ENCODE data around the gene PLCH1. TPM values are rescaled to one million over a fixed set of nuclear protein-coding genes. Genes with fewer than 3 reads are reported as not detected.

Gene PLCH1
- total RNA-seq, 2 experiments from 2014 or later: 0.03 to 0.20 TPM

- Histone ChIP-seq H3K4me1 (ENCODE audit: insufficient read depth, low read length) (no peaks in the 10 kb centered on the region), H3K9me3 (ENCODE audit: control insufficient read depth in 1 of 2, insufficient read depth in 1 of 2, low read length in 2 of 2) (no peaks in the 10 kb centered on the region), H3K36me3 (ENCODE audit: insufficient read depth, low read length) (no peaks in the 10 kb centered on the region), H3K27ac (ENCODE audit: low read depth in 1 of 2, low read length in 2 of 2) (no peak overlapping the region), H3K27me3 (ENCODE audit: control insufficient read depth in 1 of 2, insufficient read depth in 2 of 2, low read length in 2 of 2) (peaks cover 0 to 2% of the 10 kb centered on the region in 2 experiments), H3K4me3 (ENCODE audit: low read length) (no peak overlapping the region)
- no peaks in the 10 kb centered on the region for H3K4me1 Mint-ChIP-seq (ENCODE audit: low read depth)
- ATAC-seq (ENCODE audit: poor library complexity): no peak
- no peak overlapping the region for H3K27ac Mint-ChIP-seq
- DNase-seq: no peak
- CTCF ChIA-PET: no interaction called here
- POLR2A ChIA-PET: no interaction called here
- TF ChIP-seq CTCF (IDR thresholded peaks at IDR 0.05): no peak
- H3K9me3 Mint-ChIP-seq: no peaks in the 10 kb centered on the region
- no peaks in the 10 kb centered on the region for H3K36me3 Mint-ChIP-seq (ENCODE audit: low read depth)
- H3K27me3 Mint-ChIP-seq: no peaks in the 10 kb centered on the region
- H3K4me3 Mint-ChIP-seq: no peak overlapping the region
- intact Hi-C loops (cut with DNase I, micrococcal nuclease): no loop called here
Measured at GRCh38 chr3:155594526-155595187, 150.2 kb downstream of the PLCH1 start.

- POLR2A ChIA-PET: no interaction called here
Measured at GRCh38 chr3:155587581-155587980, 157.3 kb downstream of the PLCH1 start.

GRCh38 chr3:155585384-155585783 lies 159.5 kb downstream of the PLCH1 start:
- no peak overlapping the region for H3K4me3 ChIP-seq (ENCODE audit: low read length)
- H3K27ac ChIP-seq (ENCODE audit: low read depth in 1 of 2, low read length in 2 of 2): no peak overlapping the region
- H3K9me3 ChIP-seq (ENCODE audit: control insufficient read depth in 1 of 2, insufficient read depth in 1 of 2, low read length in 2 of 2): no peaks in the 10 kb centered on the region
- H3K27me3 Mint-ChIP-seq: peaks cover 7% of the 10 kb centered on the region
- H3K27me3 ChIP-seq (ENCODE audit: control insufficient read depth in 1 of 2, insufficient read depth in 2 of 2, low read length in 2 of 2): no peaks in the 10 kb centered on the region
- DNase-seq (no peak), ATAC-seq (ENCODE audit: poor library complexity) (no peak)
- intact Hi-C loops (cut with DNase I, micrococcal nuclease): no loop called here
- no peaks in the 10 kb centered on the region for H3K9me3 Mint-ChIP-seq
- no peaks in the 10 kb centered on the region for H3K4me1 ChIP-seq (ENCODE audit: insufficient read depth, low read length)
- H3K36me3 Mint-ChIP-seq (ENCODE audit: low read depth): no peaks in the 10 kb centered on the region
- H3K27ac Mint-ChIP-seq: no peak overlapping the region
- no peaks in the 10 kb centered on the region for H3K36me3 ChIP-seq (ENCODE audit: insufficient read depth, low read length)
- H3K4me1 Mint-ChIP-seq (ENCODE audit: low read depth): peaks cover 4% of the 10 kb centered on the region
- ChIA-PET POLR2A (no interaction called here), CTCF (interaction anchor here (1.1 kb wide), 1 partner anchor 17 kb away, joined by 4 read pairs; no protein-coding TSS in a partner anchor)
- no peak overlapping the region for H3K4me3 Mint-ChIP-seq
- no peak for TF ChIP-seq CTCF (IDR thresholded peaks at IDR 0.05)

More at GRCh38 chr3:155587581-155587980, 157.3 kb downstream of the PLCH1 start:
- Histone ChIP-seq H3K9me3 (ENCODE audit: control insufficient read depth in 1 of 2, insufficient read depth in 1 of 2, low read length in 2 of 2) (no peaks in the 10 kb centered on the region), H3K27me3 (ENCODE audit: control insufficient read depth in 1 of 2, insufficient read depth in 2 of 2, low read length in 2 of 2) (peaks cover 0 to 2% of the 10 kb centered on the region in 2 experiments), H3K36me3 (ENCODE audit: insufficient read depth, low read length) (no peaks in the 10 kb centered on the region), H3K27ac (ENCODE audit: low read depth in 1 of 2, low read length in 2 of 2) (no peak overlapping the region), H3K4me1 (ENCODE audit: insufficient read depth, low read length) (no peaks in the 10 kb centered on the region), H3K4me3 (ENCODE audit: low read length) (no peak overlapping the region)
- no peak for DNase-seq
- no peaks in the 10 kb centered on the region for H3K36me3 Mint-ChIP-seq (ENCODE audit: low read depth)
- no peaks in the 10 kb centered on the region for H3K27me3 Mint-ChIP-seq
- H3K9me3 Mint-ChIP-seq: no peaks in the 10 kb centered on the region
- CTCF ChIA-PET: no interaction called here
- no peak overlapping the region for H3K4me3 Mint-ChIP-seq
- H3K27ac Mint-ChIP-seq: no peak overlapping the region
- intact Hi-C loops (cut with DNase I, micrococcal nuclease): no loop called here
- no peaks in the 10 kb centered on the region for H3K4me1 Mint-ChIP-seq (ENCODE audit: low read depth)
- ATAC-seq (ENCODE audit: poor library complexity): no peak
- no peak for TF ChIP-seq CTCF (IDR thresholded peaks at IDR 0.05)

Data from CD4-positive, alpha-beta T cell (primary cell).